Activated CD8-positive, alpha-beta memory T cell treated with anti-CD3 and anti-CD28 coated beads for 1 hour (primary cell): Measurements from ENCODE around the gene AKNAD1.
"Not testable (repeated sequence)": the region's sequence is repeated elsewhere in the genome, so short reads cannot be mapped to it uniquely, and the experiment has no call there.

Experiments used
- DNase-seq, 2 donors: peaks; one replicate each; pipeline ENCODE4 v3.0.0-alpha.2; 2020; ENCODE audit warnings: low read depth in 1 of 2; ENCODE audit errors: extremely low read depth in 1 of 2

Gene AKNAD1, protein sequence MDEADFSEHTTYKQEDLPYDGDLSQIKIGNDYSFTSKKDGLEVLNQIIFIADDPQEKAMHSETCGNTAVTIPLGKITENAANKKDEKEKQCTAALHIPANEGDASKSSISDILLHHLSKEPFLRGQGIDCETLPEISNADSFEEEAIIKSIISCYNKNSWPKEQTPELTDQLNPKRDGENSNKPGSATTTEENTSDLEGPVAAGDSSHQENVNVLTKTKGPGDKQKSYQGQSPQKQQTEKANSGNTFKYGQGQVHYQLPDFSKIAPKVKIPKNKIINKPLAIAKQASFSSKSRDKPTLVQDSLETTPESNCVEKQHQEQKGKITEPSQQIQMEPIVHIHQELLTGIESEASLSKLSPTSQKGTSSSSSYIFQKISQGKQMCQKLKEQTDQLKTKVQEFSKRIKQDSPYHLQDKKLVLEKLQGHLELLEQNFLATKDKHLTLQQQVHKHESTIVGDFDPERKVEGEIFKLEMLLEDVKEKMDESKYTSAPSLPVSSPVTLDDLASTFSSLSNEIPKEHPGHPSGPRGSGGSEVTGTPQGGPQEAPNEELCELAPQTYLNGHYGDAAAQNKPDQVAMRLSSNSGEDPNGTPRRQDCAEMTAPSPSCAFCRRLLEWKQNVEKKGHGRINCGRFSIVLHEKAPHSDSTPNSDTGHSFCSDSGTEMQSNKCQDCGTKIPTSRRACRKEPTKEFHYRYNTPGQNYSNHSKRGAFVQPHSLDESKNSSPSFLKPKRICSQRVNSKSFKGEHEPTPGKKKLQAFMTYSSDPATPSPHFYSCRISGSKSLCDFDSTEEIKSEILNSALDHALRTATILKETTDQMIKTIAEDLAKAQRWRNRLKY

DNA sequence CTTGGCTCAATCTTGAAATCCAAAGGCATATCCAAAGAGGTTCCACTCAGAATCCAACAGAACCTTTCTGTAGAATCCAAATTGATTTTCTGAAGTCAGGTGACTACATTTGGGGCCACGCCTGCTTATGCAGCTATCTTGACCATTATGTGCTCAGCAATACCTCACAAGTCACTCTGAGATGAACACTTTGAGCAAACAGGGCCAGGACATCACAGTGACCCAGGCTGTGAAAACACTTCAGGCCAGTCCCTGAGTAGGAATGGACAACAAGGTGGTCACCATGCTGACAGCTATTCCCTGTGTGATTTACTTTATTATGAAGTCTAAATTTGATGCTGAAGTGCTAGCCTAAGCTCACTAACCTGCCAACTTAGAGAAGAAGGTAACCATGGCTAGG, at the start of gene AKNAD1:
Gene AKNAD1, minus strand, starts transcription at position 101 of the 400 bp plus-strand sequence. CDS start 4,430 bp downstream, outside the sequence.
- no peak for DNase-seq

DNA sequence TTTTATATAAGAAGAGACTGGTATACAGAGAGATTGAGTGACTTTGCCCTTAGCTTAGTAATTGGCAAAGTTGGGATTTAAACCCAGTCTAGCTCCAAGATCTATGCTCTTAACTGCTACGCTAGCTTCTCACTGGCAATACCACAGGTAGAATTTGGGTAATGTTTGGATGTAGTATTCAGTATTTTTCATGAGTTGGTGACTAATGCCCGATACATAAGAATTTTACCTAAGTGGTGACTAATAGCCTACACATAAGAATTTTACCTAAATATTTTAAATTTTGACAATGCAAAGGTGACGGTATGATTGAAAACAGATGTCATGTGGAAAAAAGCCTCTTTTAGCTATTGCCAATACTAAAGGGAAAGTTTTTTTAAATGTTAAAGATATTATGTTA, 44.2 kb upstream of the AKNAD1 start:
- no peak for DNase-seq

DNA sequence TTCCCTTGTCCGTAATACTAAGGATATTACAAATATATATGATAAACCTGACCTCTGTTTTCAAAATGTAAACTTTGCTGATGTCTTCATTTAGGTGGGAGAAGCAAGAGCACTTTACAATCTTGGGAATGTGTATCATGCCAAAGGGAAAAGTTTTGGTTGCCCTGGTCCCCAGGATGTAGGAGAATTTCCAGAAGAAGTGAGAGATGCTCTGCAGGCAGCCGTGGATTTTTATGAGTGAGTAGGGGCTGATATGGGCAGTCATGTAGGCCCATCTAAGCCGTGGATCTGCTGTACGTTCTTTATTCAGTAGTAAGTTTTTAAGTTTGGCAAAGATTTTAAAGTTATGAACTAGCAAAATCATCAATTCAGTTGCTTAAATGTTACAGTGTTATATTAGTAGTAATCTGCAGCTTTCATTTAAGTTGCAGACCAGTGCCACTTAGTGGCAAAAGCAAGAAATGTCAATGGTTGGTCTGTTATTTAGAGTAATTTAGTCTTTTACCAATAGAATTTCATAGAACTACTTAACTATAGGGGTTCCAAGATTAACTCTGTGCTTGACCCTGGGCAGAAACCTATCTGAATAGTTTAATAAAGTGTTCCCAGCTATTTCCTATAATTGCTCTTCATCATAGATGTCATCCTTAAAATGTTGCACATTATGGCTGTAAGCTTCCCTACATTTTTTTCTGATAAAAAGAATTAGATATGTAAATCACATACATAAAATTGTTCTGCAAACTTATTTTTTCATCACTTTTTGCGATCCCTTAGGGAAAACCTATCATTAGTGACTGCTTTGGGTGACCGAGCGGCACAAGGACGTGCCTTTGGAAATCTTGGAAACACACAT, 41.2 kb upstream of the AKNAD1 start:
- DNase-seq, result no peak

DNA sequence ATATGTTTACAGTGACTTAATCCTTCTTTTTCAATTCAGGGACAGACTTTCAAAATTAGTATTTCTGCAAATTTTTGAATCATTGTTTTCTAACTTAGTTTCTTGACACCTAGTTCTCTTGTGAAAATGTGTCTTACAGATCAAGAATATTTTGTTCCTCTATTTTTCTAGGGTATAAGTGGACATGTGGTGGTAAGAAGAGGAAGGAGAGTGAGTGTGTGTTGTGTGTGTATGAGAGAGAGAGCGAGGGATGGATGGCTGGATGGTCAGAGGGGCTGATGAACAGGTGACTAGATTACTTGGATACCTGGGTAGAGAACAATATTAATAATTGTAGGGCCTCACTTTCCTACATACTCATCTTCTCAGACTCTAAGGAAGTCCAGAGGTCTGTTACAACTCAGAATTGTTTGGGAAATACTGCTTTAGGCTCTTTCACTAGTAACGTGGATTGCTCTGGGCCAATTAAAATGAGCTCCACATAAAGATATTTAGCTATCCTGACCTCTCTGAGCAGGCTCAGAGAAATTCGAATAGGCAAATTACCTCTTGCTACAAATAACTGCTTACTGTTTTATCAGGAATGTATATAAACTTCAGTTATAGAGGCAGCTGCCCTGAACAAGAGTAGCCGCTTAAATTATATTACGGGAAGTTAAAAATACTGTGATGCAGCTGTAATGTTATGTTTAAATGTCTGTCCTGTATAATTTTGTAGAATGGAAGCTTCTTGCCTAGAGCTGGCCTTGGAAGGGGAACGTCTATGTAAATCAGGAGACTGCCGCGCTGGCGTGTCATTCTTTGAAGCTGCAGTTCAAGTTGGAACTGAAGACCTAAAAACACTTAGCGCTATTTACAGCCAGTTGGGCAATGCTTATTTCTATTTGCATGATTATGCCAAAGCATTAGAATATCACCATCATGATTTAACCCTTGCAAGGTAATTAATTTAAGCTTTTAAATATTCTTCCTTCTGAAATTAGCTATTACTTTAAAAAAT, 39.6 kb upstream of the AKNAD1 start:
- DNase-seq, result no peak

DNA sequence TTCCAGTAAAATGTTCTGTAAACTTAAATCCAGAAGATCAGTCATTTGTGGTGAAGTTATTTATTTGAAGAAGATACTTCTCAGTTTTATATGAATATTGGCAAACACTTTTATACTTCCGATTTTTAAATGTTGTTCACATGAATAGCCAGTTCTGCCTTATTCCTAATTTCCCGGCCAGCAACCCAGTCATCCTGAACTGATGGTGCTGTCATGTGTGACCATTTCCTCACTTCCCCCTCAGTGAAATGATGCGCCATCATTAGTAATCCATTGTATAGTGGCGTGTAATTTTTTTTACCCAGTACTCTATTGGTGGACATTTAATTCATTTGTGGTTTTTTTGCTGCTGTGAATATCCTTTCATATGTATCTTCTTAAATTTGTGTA, 36.2 kb upstream of the AKNAD1 start:
- no peak for DNase-seq

DNA sequence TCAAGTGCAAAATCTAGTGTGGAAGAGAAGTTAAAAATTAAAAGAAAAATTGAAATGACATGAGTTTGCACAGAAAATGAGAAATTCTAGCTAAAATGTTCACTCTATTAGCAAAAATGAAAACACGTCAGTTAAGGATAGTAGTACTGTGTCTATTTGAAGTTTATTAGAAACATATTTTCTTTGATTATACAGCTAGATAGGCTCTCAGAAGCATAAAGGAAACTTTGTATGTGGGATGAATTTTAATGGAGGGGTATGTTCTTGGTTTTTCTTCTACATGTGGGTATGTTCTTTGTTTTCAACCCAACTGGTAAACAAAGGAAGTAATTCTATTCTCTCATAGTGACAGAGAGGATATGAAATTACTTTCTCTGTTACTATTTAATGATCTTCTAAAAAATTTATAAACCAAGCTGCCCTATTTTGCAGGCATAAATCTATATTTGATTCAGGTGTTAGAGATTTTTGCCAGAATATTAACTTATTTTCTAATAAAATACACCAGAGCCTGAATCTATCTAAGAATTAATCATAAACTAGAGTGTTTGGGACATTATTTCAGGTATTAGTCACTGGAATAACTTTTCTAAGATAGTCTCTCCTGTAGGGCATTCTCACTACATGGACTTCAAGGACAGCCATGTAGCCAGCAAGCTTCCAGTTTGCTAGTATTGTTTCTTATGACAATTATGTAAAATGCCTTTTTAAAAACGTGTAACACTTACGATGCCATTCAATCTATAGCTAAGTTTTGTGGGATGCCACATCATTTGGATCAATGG, 35.7 kb upstream of the AKNAD1 start:
- DNase-seq, result no peak

DNA sequence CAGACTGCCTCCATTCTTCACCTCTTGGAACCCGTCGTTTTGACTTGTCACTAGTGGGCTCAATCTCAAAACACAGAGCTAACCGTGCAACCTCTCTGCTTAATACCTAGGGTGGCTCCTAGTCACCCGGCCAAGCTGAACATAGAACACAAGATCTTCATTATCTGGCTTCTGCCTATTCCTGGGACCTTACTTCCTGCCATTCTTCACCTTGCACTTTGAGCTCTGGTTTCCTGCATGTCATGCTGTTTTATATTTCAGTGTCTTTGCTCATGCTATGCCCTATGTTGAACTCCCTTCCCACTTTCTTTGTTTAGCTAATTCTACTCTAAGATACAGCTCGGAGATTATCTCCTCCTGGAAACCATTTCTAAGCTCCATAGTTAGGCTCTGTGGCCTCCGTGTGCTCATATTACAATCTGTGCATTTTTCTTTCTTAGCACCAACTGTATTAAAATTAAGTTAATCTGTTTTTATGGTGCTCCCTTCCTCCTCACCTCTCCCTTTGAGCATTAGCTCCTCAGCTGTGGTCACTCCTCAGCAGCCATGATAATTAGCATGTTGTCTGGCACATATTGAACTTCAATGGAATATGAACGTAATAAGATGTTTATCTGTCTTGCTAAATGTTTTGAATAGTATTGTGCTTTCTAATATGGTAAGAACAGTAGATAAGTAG, 33.0 kb upstream of the AKNAD1 start:
- no peak for DNase-seq

DNA sequence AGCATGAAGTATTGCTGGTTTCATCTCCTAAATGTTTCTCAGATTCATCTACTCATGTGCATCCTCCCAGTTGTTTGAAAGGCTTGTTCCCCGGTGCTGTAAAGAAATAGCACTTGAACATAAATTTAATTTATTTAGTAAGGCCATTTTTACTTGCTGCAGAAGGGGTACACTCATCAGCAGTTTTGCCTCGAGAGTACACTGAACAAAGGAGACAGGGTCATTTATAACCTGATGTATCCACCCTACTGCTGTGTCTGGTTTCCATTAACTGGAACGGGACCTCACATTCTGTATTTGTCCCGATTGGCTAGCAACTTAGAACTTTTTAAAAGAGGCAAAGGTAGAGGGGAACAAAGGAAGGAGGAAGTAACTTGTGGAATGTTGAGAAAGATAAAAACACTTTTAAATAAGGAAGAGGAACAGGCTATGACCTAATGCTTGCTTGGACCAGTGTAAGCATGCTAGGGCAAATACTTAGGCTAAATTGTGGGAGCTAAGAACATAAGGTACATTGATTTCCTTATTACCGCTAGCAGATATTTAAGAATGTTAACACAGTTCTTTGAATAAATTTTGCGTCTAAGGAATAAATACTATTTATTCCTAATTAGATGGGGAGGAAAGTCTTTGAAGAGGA, 32.2 kb upstream of the AKNAD1 start:
- not testable (repeated sequence) for DNase-seq

DNA sequence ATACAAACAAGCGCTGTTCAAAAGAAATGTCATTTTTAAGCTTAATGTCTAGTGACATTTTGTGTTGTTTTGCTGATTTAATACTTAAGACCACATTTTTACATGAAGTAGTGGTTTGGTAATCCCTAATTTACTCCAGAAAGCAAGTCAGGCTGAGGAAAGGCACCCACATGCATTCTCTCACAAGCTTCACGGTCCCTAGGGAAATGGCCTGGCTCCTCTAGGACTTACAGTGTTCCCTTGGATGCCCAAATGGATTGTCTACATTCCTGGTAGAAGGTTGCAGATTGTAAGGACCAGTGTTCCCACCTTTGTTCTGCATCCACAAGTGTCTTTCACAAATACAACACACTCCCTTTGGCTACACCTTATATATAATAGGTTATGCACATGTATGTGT, 29.4 kb upstream of the AKNAD1 start:
- no peak for DNase-seq

DNA sequence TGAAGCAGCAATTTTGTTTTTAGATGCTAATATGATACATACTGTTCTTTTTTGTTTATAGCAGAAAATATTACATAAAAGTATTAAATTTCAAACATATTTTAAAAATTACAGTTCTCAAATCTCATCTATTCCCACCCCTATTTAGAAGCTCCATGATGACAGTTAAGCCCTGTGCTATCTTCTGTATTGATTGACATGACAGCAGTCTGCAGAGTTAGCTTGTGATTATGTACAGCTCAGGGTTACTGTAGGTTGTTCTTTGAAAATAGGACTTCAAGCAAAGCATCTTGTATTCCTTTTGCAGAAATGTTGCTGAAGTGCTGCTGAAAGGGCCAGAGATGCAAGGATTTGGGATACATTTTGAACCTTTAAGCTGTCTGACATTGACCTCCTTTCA, 28.1 kb upstream of the AKNAD1 start:
- no peak for DNase-seq

DNA sequence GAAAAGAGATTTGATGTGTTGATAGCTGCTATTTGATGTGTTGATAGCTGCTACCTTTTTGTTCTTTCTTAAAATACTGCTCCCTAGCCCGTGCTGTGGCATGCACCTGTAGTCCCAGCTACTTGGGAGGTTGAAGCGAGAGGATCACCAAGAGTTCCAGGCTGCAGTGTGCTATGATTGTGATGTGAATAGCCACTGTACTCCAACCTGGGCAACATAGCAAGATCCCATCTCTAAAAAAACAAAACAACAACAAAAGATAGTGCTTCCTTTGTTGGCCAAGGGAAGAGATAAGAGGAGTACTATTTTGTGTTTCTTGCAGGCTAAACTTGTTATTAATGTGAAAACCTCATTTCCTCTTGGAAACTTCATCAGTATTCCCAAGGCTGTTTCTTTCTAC, 25.9 kb upstream of the AKNAD1 start:
- no peak for DNase-seq

DNA sequence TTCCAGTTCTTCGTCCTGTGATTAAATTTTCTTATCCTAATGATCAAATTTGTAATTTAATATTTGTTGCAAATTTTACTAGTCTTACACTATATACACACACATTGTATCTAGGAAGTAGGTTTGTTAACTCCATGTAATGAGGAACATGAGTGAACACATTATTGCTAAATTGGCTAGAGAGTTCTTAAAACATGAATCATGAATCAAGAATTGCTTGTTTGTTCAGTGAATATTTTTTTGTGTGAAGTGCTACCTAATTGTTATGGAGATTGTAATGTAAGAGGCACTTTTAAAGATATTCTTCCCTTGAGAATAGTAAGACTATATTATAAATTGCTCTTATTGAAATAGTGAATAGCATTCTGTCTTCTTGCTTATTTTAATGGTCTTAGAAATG, 24.5 kb upstream of the AKNAD1 start:
- DNase-seq, result no peak

DNA sequence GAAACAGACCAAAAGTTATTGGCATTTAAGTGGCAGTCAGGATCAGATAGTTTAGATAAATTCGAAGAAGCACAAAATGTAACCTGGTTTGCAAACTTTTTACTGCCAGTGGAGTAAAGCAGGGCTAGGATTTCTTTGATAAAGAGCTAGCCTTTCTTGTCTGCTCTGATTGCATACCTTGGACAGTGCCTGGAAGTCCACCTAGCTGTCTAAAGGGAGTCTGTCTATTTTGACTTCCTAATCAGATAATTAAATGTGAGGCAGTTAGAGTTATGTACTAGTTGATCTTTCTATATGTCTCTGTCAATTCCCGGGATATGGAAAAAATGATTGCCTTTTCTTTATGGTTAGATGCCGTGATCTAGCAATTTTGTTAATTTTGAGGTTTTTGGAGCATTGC, 24.0 kb upstream of the AKNAD1 start:
- no peak for DNase-seq

DNA sequence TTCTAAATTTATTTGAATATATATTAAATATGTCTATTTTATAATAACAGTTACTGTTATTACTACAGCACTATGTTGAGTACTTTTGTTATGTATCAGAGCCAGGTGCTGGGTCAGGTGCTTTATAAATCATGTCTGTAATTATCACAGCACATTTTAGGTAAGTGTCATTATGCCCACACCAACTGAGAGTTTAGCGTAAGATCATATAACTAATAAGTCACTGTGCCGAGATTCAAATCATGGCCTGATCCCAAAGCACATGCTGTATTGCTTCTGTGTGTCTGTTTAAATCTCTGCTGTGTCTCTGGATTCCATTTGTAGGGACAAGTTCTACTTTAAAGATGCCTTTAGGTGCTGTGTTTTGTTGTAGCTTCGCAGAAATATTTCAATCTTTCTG, 21.8 kb upstream of the AKNAD1 start:
- DNase-seq, result no peak

DNA sequence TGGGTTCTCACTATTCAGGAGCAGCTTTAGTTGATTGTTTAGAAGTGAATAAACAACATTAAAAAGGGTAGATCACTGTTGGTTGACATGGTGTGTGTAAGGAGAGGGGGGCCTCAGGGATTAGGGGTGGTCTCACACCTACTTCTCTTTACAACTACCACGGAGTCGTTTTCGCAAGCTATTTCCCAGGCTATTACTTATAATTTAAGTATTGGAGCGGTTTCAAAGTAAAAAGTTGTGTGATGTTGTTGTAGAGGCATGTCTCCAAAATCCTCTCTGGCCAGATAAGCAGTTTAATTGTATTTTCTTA, 21.2 kb upstream of the AKNAD1 start:
- DNase-seq, result no peak

DNA sequence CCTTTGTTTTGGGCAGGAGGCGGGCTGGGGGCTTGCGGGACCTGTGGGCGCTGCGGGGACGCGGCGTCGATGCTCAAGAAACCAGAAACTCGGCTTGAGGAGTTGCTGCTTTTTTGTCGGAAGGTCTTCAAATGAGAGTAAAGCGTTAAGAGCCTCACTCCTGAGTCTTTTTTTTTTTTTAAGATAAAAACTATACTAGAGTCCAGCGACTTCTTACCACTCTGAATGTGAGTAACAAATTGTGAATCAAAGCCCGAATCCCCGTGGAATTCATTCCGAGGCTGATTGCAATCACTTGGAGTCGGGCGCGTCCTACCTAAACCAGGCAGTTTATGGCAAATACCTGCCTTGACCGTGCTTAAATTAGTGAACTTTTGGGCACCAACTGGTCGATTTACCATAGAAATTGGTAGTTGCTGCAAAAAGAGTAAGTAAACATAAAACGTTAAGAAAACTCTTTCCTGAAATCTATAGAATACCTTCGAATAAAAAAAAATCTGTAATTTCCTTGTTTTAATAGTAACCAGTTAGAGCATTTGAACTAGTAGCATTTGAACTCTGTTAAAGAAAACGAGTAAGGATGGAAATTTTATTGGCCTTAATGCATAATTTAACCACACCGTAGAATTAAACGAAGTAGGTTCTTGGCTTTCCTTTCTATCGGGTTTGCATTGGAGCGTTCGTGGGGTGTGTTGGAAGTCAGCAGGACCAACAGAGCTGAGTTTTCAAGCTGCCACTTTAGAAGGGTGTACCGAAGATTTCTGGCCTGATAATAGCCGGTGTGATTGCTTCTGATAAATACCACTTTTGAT, 20.7 kb upstream of the AKNAD1 start:
- DNase-seq, result no peak

DNA sequence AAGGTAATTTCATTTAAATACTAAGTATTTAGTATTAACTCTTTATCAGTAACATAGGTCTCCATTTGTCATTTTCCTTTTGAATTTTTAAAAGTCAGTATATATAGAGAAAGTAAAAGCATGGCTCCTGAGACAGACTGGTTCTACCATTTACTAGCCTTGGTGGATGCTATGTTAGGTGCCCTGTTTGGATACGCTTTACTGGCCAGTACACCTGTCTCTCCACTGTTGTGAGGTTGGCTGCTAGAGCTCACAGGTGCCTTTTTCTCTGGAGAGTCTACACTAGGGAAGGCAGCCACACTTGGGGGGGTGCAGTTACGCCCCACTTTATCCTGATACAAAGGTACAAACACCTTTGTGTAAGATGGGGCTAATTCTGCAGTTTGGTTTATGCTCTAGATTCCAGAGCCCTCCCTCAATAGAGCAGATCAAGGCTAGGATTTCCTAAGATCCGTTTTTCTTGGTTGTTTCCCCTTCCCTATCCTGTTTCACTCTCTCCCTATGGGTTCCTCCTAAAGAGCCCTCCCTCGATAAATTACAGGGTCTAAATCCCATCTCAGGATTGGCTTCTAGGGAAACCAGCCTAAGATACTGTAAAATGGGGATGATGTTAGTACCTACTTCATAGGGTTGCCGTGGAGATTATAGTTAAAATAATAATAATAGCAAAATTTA, 14.3 kb upstream of the AKNAD1 start:
- no peak for DNase-seq
